ENCODE data around the gene C4B.

- TF ChIP-seq CTCF (IDR thresholded peaks at IDR 0.05) (no peak), POLR2A (IDR thresholded peaks at IDR 0.05) (no peak)
Measured at GRCh38 chr6:32056254-32056653, 41.7 kb downstream of the C4B start.
